HG02943 (cell line): ENCODE measurements around the gene TUBA4B.
A peak's percentile ranks its signal among the peaks of the same experiment; 100 is the strongest.

Experiments
- ATAC-seq: cut with Tn5 transposase; IDR thresholded peaks from one replicate; pipeline ENCODE4 v1.9.1; 2021; ENCODE audit warnings: mild to moderate bottlenecking, low read depth, moderate library complexity; ENCODE audit not compliant: unreplicated experiment

The TUBA4B gene

DNA sequence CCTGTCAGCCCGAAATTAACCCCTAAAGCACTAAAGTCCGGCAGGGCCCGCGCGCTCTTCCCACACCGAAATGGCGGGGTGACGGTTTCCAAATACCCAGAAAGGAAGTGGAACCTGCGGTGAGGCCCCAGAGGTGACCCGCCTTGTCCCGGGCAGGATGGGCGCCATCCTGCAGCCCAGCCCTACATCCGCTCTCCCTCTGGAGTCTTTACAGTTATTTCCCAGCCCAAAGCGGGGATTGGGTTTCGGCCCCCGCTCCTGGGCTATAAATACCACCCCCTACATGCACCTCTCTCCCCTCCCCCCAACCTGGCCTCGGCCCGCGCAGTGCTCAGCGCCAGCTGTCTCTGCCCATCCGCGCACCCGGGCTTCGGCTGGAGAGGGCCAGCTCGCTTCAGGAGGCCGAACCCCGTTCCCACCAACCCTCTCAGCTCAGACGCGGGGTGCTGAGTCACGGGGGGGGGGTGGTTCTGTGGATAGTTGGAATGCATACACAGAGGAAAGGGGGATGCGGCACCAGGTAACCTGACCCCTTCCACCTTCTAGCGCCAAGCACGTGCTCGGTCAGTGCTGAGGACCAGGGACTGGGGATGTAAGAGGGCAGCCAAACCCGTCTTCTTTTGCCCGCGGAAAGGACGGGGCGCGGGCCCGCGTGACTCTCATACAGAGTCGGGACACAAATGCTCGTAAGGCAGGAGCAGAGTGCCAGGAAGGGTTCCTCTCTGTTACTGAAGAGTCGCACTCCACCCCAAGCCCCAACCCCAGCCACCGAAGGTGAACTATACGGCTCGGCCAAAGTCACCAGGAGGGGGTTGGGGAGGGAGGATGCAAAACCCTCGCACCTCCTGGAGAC is at the start of gene TUBA4B:
Gene TUBA4B, plus strand, starts transcription at position 344 of the 853 bp plus-strand sequence. Its CDS starts 165 bp downstream, at position 509.
- peak; percentile 16 for ATAC-seq

DNA sequence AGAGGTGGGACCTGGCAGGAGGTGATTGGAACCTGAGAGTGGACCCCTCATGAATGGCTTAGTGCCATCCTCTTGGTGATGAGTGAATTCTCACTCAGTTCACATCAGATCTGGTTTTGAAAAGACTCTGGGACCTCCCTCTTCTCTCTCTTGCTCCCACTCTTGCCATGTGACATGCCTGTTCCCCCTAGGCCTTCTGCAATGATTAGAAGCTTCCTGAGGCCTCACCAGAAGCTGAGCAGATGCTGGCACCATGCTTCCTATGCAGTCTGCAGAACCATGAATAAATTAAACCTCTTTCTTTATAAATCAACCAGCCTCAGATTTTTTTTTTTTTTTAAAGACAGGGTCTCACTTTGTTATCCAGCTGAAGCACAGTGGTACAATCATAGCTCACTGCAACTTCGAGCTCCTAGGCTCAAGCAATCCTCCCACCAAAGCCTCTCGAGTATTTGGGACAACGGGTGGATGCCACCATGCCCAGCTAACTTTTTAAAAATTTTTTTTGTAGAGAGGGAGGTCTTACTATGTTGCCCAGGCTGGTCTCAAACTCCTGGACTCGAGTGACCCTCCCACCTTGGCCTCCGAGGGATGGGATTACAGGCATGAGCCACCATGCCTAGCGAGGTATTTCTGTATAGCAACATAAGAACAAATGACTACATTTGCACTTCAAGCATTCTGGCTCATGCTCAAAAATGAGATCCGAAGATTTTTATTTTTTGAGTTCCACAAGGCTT is 48.4 kb upstream of the TUBA4B start:
- ATAC-seq, result no peak

DNA sequence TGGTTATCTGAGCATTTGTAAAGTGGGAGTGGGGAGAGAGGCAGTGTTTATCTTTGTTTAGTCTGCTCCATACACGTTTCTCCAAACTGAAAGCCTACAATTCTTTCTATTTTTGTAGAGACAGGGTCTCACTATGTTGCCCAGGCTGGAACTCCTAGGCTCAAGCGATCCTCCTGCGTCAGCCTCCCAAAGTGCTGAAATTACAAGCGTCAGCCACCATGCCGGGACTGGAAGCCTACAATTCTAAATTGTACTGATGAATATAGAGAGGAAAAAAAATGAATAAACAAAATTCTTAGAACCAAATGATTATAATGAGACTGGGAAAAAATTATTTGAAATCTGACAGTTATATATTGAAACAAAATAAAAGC is 47.9 kb upstream of the TUBA4B start:
- no peak for ATAC-seq

DNA sequence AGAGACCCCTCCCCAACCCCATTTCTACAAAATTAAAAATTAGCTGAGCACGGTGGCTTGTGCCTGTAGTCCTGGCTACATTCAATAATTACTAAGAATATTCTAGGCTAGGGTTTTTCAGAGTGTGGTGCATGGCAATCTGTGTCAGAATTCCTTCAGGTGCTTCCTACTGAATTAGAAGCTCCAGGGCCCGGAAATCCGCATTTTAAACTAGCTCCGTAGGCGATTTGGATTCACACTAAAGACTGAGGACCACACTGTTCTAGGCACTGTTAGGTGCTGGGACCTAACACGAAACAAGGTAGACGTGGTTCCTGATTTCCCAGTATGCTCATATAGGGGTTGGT is 47.1 kb upstream of the TUBA4B start:
- ATAC-seq, result no peak

DNA sequence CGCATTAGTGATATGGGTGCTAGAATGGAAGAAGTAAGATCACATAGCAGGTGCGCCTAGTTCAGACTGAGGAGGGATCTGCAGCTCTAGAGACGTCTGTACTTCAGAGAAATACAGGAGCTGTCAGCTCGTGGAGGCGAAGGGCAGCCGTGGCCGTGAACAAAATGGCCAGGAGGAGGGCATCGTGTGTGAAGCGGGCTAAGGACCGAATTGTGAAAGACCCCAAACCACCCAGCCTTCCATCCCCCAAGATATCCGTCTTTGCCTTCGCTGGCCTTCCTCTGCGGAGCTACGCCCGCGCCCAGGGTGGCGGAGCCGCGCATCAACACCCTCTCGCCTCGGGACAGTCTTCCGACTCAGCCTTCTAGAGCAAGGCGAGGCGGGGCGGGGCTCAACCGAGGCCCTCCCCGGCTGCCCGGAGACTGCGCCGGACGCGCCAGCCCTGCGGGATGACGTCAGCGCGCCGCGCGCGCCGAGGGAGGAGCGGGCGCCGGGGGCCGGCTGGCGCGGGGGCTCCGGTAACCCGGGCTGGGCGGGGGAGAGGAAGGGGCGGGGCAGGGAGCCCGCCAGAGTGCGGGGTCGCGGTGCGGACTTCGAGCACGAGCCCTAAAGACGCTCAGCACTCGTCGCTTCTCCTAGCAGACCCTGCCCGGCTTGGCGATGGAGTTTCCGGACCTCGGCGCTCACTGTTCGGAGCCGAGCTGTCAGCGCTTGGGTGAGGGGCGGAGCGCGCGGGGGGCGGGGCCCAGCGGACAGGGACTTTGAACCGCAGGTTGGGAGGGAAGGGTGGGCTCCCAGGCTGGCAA is 46.5 kb upstream of the TUBA4B start, which contains the start of gene ZFAND2B:
Gene ZFAND2B, plus strand, starts transcription at position 455 of the 806 bp plus-strand sequence. Its CDS starts 206 bp downstream, at position 661.
- peak; percentile 92 for ATAC-seq

DNA sequence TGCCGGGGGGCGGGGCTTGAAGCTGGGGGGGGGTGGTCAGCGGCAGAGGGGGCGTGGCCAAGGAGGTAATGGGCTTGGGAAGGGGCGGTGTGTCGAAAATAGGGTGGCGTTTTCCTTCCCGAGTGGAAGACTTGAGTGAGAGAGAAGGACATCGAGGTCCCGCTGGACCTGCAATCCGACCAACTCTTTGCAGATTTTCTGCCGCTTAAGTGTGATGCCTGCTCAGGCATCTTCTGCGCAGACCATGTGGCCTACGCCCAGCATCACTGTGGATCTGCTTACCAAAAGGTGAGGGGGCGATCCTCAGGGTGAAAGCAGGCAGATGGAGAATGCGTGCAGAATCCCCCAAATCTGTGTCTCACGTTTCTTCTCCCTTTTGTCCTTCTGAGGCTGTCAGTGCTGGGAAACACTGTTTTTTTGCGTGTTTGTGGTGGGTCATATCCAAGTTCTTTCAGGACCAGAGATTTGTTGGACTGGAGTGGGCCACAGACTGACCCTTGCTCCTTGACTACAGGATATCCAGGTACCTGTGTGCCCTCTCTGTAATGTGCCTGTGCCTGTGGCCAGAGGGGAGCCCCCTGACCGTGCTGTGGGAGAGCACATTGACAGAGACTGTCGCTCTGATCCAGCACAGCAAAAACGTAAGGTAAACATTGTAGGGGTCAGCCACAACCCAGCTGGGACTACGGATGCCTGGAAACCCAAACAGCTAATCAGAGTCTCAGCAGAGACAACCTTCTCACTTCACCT is 45.7 kb upstream of the TUBA4B start:
- ATAC-seq, result no peak

DNA sequence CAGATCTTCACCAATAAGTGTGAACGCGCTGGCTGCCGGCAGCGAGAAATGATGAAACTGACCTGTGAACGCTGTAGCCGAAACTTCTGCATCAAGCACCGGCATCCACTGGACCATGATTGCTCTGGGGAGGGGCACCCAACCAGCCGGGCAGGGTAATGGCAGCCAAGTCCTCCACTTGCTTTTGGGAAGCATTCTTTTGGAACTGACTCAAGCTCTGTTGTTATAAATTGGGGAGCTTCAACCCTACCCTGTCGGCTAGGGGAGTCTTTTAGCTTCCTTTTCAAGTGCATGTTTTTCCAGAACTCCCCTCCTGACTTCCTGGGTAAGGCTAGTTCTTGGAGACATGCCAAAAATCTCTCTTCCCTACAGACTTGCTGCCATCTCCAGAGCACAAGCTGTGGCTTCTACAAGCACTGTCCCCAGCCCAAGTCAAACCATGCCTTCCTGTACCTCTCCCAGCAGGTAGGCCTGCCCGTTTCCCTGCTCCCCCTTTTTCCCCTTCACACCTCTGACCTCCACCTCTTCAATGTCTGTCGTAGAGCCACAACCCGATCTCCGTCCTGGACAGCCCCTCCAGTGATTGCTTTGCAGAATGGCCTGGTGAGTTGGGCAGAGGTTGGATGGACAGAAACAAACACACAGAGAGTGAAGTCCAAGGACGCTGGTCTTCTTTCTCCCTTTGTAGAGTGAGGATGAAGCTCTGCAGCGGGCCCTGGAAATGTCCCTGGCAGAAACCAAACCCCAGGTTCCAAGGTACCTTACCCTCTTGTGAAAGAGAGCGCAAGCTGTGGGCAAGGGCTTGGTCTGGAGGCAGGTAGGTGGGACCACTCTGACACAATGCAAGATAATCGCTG is 44.9 kb upstream of the TUBA4B start:
- ATAC-seq, result no peak

DNA sequence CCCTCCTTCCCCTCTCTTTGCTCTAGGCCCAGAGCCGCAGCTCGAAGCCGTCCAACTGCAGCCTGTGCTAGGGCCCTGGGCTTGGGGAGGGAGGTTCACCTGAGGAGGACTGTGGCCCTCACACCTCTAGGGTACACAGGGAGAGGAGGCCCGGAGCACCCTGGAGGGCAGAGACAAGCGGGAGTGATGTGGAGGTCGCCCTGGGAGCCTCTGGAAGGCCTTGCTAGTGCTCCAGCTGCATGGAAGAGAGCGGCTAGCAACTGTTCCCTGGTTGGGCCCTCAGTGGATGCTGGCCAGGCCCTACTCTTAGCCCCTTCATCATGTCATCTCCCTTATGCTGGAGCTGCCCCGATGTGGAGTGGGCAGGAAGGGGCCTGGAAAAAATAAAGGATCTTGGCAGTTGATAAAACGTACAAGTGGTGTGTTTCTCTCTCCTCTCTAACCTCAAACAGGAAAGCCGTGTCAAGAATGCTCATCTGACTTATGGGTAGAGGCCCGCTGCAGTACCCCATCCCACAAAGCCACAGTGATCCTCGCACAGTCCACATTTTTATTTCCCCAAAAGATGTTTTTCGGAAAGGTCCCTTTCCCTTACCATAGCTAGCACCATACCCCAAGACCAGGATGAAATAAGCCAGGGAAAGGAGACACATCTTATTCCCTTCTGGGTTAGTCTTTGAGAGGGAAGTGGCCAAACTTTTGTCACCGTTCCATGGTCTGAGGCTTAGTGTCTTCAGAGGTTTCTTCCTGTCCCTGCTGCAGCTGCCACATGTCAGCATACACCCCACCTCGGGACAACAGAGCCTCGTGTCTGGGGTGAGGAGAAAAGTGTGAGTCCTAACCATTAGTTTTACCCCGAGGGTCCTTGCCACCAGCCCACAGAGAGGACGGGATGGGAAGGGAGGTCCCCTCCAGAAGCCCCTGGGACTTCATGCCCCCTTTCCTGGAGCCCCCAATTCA is 43.5 kb upstream of the TUBA4B start:
- ATAC-seq, result no peak

DNA sequence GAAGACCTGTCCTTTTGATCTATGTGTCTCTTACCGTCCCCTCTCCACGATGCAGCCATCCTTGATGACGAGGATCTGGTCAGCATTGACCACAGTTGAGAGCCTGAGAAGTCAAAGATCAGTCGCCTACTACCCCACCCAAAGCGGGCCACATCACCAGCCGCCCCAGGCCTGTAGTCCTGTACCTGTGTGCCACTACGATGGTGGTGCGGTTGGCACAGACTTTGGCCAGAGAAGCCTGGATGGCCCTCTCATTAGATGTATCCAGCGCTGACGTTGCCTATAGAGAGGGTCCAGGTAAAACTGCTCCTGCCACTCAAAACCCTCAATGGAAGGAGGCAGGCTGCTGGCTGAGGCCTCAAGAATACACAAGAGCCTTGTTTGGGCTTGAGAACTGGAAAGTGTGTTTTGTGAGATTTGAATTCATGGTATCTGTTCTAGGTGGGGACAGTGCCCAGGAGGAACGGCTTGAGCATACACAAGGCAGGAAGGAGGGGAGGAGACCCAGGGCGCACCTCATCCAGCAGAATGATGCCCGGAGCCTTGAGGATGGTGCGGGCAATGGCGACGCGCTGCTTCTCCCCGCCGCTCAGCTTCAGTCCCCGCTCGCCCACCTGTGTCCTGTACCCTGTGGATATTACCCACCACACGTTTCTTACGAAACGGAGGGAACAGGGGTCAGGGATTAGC is 42.7 kb upstream of the TUBA4B start:
- no peak for ATAC-seq

DNA sequence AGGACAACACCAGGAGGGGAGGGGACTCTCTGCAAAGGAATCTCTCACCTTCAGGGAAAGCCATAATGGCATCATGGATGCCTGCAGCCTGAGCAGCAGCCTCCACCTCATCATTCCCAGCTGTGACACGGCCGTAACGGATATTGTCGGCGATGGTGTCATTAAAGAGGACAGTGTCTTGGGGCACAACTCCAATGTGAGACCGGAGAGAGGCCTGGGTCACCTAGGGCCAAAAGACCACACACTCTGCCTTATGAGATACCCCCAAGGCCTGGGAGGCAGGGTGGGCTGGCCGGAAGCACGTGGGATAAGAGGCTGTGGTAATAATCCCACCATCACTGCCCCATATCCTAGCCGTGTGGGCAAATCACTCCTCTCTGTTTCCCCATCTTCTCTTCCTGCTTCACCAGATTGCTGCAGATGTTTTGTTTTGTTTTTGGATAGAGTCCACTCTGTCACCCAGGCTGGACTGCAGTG is 42.1 kb upstream of the TUBA4B start:
- no peak for ATAC-seq

DNA sequence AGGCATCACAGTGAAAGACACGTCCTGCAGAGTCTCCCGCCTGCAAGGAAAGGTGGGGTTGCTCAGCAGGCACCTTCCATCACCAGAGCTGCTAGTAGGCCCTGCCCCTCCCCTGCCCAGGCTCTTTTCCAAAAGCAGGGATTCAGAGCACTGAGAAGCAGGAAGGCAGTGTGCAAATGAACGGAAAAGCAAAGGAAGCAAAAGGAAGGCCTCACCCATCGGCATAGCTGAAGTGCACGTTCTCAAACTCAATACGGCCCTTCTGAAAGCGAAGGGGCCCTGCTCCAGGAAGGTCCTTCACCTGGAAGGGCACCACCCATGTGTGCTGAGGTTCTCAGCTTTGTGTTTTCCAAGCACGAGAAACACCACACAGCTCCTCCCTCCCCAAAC is 40.0 kb upstream of the TUBA4B start:
- no peak for ATAC-seq

DNA sequence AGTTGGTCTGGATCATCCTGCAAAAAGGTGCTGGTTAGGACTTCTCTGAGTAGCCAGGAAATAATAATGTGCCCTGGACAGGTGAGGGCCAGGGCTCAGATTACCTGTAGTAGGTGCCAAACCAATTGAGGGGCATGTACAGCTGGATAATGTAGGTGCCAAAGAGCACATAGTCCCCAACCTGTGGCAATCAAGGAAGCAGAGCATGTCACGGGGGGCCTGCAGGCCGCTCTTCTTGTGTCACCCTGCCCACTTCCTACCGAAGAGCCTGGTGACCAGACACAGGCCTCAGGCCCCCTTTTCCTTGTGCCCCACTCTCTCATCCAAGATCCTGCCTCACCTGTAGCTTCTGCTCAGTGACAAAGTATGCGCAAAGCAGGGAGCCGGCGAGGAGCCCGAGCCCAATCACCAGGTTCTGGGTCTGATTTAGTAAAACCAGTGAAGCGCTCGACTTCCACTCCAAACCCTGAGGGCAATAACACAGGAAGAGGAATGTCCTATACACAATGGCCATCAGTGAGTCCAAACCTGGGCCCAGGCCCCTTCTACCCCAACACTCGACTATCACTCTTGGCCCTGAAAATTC is 39.5 kb upstream of the TUBA4B start:
- ATAC-seq, result no peak

DNA sequence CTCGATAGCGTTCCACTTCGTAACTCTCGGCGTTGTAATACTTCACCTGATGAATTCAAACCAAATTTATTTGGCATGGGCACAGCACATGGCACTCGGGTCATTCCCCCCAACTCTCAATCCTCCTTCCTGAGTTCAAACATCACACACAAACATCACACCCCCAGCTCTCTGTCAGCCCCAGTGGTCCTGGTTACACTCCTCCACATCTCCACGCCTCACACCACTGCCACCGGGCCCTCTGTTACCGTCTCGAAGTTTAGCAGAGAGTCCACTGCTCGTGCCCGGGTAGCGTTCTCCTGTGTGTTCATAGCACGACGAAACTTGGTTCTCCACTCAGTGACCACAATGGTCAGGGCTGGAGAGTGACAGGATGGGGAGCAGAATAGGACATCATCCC is 38.9 kb upstream of the TUBA4B start:
- ATAC-seq, result no peak

DNA sequence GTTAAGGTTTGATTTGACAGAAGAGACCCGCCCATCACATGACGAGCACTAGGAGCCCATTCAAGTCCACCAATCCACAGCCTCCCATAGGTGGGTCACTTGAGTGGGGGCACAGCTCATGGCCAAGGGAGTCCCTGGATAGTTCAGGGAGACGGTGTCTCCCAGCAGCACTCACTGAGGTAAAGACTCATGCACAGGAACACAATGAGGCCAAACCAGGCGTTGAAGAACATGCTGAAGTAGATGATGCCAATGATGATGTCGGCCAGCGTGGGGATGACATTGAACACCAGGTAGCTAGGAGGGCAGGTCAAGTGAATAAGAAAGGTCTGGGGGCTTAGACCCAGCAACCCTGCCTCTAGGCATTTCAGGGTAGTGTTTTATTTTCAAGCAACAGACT is 38.3 kb upstream of the TUBA4B start:
- no peak for ATAC-seq

DNA sequence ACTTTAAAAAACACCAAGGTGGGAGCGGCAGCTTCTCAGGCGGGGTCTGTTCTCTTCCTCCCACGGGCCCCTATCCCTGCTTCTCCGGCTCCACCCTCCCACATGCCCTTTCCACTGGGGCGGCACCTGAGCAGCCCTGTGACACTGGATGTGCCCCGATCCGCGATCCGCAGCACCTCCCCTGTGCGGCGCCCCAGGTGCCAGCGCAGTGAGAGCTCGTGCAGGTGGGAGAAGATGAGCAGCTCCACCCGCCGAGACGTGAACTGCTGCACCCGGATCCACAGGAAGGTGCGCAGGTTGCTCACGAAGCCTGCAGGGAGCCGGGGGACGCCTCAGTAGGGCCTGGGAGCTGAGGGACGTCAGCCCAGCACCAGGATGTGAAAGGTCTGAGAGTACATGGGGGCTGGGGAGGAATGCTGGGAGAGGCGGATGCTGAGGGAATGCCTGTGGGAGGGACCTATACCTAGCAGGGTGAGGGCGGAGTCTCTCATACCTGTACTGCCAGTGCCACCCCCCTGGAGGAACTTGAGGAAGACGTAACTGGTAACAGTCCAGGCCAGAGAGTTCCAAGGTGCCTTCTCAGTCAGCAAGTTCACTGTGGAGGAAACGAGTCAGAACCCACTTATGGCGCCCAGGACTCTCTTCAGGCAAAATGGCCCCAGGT is 37.0 kb upstream of the TUBA4B start:
- no peak for ATAC-seq

DNA sequence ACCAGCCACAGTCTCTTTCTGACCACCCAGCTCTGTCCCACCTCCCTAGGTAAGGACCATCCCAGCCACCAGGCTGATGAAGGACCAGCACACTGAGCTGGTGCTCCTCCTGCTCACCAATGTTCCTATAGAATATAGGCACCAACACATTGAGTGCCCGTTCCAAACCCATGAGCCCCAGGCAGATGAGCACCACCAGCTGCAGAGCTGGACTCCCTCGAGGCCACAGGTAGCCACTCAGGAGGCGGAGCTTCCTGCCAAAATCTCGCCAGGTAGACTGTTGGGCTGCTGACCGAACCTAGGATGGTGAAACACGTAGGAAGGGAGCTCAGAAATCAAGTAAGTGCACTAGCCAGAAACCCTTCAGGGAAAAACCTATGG is 36.5 kb upstream of the TUBA4B start:
- ATAC-seq, result no peak
